ENCODE results near the gene GRM8.

DNA sequence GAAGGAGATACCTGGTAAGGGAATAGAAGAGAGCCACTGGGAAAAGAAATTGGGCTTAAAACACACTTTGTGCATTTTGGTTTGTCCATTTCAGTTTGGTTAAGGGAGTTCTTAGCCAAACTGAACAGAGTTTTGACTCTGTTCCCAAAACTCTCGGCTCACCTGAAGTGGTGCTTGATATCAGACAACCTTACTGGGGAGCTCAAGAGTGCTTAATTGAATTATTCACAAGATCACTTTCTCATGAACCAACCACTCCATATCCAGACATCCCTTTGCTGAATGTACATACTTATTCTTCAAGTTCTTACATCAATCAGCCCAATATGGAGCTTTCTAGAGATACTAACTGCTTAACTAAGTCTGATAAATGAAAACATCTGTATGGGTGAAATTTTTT is 413.1 kb downstream of the GRM8 start:
- TF ChIP-seq, protein P1, sequence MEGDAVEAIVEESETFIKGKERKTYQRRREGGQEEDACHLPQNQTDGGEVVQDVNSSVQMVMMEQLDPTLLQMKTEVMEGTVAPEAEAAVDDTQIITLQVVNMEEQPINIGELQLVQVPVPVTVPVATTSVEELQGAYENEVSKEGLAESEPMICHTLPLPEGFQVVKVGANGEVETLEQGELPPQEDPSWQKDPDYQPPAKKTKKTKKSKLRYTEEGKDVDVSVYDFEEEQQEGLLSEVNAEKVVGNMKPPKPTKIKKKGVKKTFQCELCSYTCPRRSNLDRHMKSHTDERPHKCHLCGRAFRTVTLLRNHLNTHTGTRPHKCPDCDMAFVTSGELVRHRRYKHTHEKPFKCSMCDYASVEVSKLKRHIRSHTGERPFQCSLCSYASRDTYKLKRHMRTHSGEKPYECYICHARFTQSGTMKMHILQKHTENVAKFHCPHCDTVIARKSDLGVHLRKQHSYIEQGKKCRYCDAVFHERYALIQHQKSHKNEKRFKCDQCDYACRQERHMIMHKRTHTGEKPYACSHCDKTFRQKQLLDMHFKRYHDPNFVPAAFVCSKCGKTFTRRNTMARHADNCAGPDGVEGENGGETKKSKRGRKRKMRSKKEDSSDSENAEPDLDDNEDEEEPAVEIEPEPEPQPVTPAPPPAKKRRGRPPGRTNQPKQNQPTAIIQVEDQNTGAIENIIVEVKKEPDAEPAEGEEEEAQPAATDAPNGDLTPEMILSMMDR (optimal IDR thresholded peaks at IDR 0.05 in 1 of 3, IDR thresholded peaks at IDR 0.05 in 1 of 3, conservative IDR thresholded peaks at IDR 0.05 in 1 of 3; ENCODE audit: extremely low read depth in 1 of 3, insufficient read depth in 2 of 3, low read length in 3 of 3): no peak
- no peak for TF ChIP-seq EZH2 (IDR thresholded peaks at IDR 0.05; ENCODE audit: low read length)
